ENCODE measurements around the gene ESF1. TPM values are rescaled to one million over a fixed set of nuclear protein-coding genes. Genes with fewer than 3 reads are reported as not detected.
A peak's percentile ranks its signal among the peaks of the same experiment; 100 is the strongest.

The ESF1 gene
- total RNA-seq, 1 experiment from 2014 or later = 22.7 TPM

GRCh38 chr20:13700761-13701160 is 84.0 kb downstream of the ESF1 start:
- no peak overlapping the region for H3K4me3 Mint-ChIP-seq (ENCODE audit: unreplicated experiment)
- H3K9me3 ChIP-seq = no peaks in the 10 kb centered on the region
- H3K4me1 Mint-ChIP-seq (ENCODE audit: low read depth, unreplicated experiment) = no peaks in the 10 kb centered on the region
- no peaks in the 10 kb centered on the region for H3K27me3 Mint-ChIP-seq (ENCODE audit: insufficient read depth, unreplicated experiment)
- no peaks in the 10 kb centered on the region for H3K4me1 ChIP-seq
- no peaks in the 10 kb centered on the region for H3K36me3 Mint-ChIP-seq (ENCODE audit: insufficient read depth, unreplicated experiment)
- H3K27ac Mint-ChIP-seq (ENCODE audit: unreplicated experiment) = no peak overlapping the region
- intact Hi-C loops (cut with micrococcal nuclease; ENCODE audit: unreplicated experiment) = no loop called here
- no peaks in the 10 kb centered on the region for H3K36me3 ChIP-seq (ENCODE audit: control insufficient read depth, insufficient read depth, low read length)
- no peak overlapping the region for H3K4me3 ChIP-seq (ENCODE audit: low read depth, low read length)
- POLR2A ChIA-PET = no interaction called here
- CTCF ChIA-PET = no interaction called here
- no peak for TF ChIP-seq CTCF (IDR thresholded peaks at IDR 0.05; ENCODE audit: insufficient read depth in 1 of 2, low read depth in 1 of 2, low read length in 1 of 2, severe bottlenecking in 1 of 2, unreplicated experiment in 1 of 2)
- no TSS peak for BruUV-seq (replicated peaks)
- H3K9me3 Mint-ChIP-seq (ENCODE audit: unreplicated experiment) = no peaks in the 10 kb centered on the region
- no peaks in the 10 kb centered on the region for H3K27me3 ChIP-seq (replicated peaks; ENCODE audit: control insufficient read depth, insufficient read depth, low read length)
- DNase-seq = no peak

DNA sequence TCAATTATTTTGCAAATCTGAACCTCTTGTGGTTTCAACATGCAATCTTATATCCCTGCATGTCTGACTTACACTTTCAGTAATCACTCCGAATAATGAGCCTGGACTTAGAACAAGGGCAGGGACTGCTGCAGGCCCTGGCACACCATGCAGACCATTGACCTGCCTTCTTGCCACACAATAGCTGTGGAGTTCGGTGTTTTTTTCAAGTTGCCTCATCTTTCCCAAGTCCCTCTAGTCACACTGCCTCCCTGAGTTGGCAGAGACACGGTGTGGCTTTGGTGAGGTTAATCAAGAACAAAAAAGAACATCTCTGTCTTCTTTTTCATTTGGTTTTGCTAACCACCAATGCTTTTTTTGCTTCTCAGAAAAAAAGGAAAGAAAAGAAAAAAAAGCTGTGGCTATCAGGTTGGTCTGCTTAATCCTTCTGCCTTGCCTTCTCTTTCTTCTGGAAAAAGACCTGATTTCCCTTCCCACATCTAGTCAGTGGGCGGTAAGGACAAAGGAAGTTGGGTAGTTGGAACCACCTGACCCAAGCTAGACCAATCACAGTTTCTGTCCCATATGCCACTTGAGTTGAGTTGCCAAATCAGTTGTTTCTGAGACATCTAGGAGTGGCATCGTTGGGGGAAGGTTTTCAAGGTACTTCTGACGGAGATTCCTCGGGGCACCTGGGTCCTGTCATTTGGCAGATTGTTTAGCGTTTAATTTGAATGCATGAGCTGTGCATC is 90.1 kb downstream of the ESF1 start:
- no peaks in the 10 kb centered on the region for H3K27me3 Mint-ChIP-seq (ENCODE audit: insufficient read depth, unreplicated experiment)
- H3K9me3 Mint-ChIP-seq (ENCODE audit: unreplicated experiment) = peaks cover 10% of the 10 kb centered on the region
- ChIA-PET POLR2A (no interaction called here), CTCF (no interaction called here)
- intact Hi-C loops (cut with micrococcal nuclease; ENCODE audit: unreplicated experiment) = no loop called here
- Histone ChIP-seq H3K27me3 (replicated peaks; ENCODE audit: control insufficient read depth, insufficient read depth, low read length) (no peaks in the 10 kb centered on the region), H3K4me3 (ENCODE audit: low read depth, low read length) (no peak overlapping the region), H3K36me3 (ENCODE audit: control insufficient read depth, insufficient read depth, low read length) (no peaks in the 10 kb centered on the region), H3K9me3 (no peaks in the 10 kb centered on the region; the same call in 1 of the 2 replicates), H3K4me1 (peaks cover 9% of the 10 kb centered on the region)
- BruUV-seq (replicated peaks) = no TSS peak
- TF ChIP-seq CTCF (IDR thresholded peaks at IDR 0.05; ENCODE audit: insufficient read depth in 1 of 2, low read depth in 1 of 2, low read length in 1 of 2, severe bottlenecking in 1 of 2, unreplicated experiment in 1 of 2) = no peak
- H3K27ac Mint-ChIP-seq (ENCODE audit: unreplicated experiment) = no peak overlapping the region
- DNase-seq = no peak
- H3K4me3 Mint-ChIP-seq (ENCODE audit: unreplicated experiment) = no peak overlapping the region
- H3K4me1 Mint-ChIP-seq (ENCODE audit: low read depth, unreplicated experiment) = peaks cover 6% of the 10 kb centered on the region
- H3K36me3 Mint-ChIP-seq (ENCODE audit: insufficient read depth, unreplicated experiment) = no peaks in the 10 kb centered on the region

DNA sequence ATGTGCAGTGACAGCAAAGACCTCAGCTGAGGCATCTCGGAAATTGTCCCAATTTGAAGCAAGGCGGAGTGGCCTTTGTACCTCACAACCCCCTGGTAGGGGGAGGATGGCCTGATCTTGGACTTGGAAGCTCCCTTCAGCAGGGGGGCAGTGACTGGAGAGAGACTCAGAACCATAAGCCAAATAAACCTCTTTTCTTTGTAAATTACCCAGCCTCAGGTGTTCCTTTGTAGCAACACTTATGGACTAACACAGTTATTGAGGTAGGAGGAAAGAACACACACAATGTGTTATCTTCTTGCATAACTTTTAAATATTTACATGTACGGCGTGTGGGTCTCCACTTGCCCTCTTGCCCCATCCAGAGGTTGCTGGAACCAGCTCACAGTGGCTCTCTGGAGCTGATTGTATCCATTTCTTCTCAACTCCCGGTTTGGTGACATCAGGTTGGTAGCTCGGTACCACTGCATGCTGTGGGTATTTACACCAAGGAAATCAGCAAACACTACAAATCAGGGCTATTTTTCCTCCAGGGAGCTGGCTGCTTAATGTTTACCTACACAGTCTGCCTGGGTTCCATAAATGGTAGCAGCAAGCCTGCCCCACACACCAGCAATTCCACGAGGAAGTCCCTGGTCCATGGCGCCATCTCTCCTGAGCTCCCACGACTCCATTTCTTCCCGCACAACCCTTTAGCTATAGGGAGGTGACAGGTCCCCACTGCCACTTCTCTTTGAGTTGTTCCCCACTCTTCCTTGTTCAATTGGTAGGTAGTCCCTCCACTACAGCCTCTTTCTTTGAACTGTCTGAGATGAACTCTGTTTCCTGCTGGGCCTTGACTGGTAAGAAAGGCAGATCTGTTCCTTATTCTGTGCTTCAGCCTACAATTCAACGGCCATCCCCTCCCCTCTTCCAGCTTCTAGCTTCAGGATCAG is 91.7 kb downstream of the ESF1 start:
- DNase-seq = peak in 1 of 2 experiments; percentile 21
- Histone ChIP-seq H3K36me3 (ENCODE audit: control insufficient read depth, insufficient read depth, low read length) (no peaks in the 10 kb centered on the region), H3K27me3 (replicated peaks; ENCODE audit: control insufficient read depth, insufficient read depth, low read length) (no peaks in the 10 kb centered on the region), H3K4me3 (ENCODE audit: low read depth, low read length) (no peak overlapping the region), H3K9me3 (no peaks in the 10 kb centered on the region; the same call in 1 of the 2 replicates), H3K4me1 (peaks cover 9% of the 10 kb centered on the region)
- H3K4me3 Mint-ChIP-seq (ENCODE audit: unreplicated experiment) = peak overlapping the region; percentile 28
- BruUV-seq (replicated peaks) = no TSS peak
- H3K4me1 Mint-ChIP-seq (ENCODE audit: low read depth, unreplicated experiment) = peaks cover 6% of the 10 kb centered on the region
- no peaks in the 10 kb centered on the region for H3K27me3 Mint-ChIP-seq (ENCODE audit: insufficient read depth, unreplicated experiment)
- H3K27ac Mint-ChIP-seq (ENCODE audit: unreplicated experiment) = peak overlapping the region; percentile 60
- H3K36me3 Mint-ChIP-seq (ENCODE audit: insufficient read depth, unreplicated experiment) = no peaks in the 10 kb centered on the region
- TF ChIP-seq CTCF (IDR thresholded peaks at IDR 0.05; ENCODE audit: insufficient read depth in 1 of 2, low read depth in 1 of 2, low read length in 1 of 2, severe bottlenecking in 1 of 2, unreplicated experiment in 1 of 2) = no peak
- POLR2A ChIA-PET = no interaction called here
- CTCF ChIA-PET = interaction anchor here (1.3 kb wide), 1 partner anchor 54 kb away, joined by 3 read pairs; no protein-coding TSS in a partner anchor
- H3K9me3 Mint-ChIP-seq (ENCODE audit: unreplicated experiment) = peaks cover 10% of the 10 kb centered on the region
- intact Hi-C loops (cut with micrococcal nuclease; ENCODE audit: unreplicated experiment) = loop anchor here (1.0 kb wide), 1 partner anchor 141 kb away; no protein-coding TSS in a partner anchor

Data from Caco-2 (cell line).